ACC112 (cell line): Measurements from ENCODE around the gene WFDC10B.
"Not testable (repeated sequence)": the region's sequence is repeated elsewhere in the genome, so short reads cannot be mapped to it uniquely, and the experiment has no call there.

Experiments
- H2AFZ ChIP-seq: fragments of 200-600 bp; sonication (generic); one replicate; pipeline ENCODE4 v1.6.0; 2017; ENCODE audit warnings: antibody characterized with exemption, low read length; ENCODE audit not compliant: unreplicated experiment
- H3K27ac ChIP-seq: fragments of 200-600 bp; sonication (generic); 2 replicates; pipeline ENCODE4 v1.5.1; 2014; ENCODE audit warnings: low read depth, mild to moderate bottlenecking, antibody characterized with exemption, low read length, moderate library complexity
- H3K27me3 ChIP-seq: fragments of 200-600 bp; sonication (generic); 2 replicates; pipeline ENCODE4 v1.6.1; 2014; ENCODE audit warnings: mild to moderate bottlenecking, antibody characterized with exemption, low read length, moderate library complexity, mixed read lengths; ENCODE audit not compliant: insufficient read depth
- H3K36me3 ChIP-seq: fragments of 200-600 bp; sonication (generic); 2 replicates; pipeline ENCODE4 v1.6.1; 2016; ENCODE audit warnings: mild to moderate bottlenecking, antibody characterized with exemption, low read length, moderate library complexity, mixed read lengths; ENCODE audit not compliant: insufficient read depth
- H3K4me1 ChIP-seq: fragments of 200-600 bp; sonication (generic); one replicate; pipeline ENCODE4 v1.6.1; 2016; ENCODE audit warnings: low read length, mixed read lengths; ENCODE audit not compliant: insufficient read depth, unreplicated experiment, control insufficient read depth
- H3K4me3 ChIP-seq: fragments of 200-600 bp; sonication (generic); 2 replicates; pipeline ENCODE4 v1.5.1; 2014; ENCODE audit warnings: mild to moderate bottlenecking, low read depth, low read length
- H3K79me2 ChIP-seq: fragments of 200-600 bp; sonication (generic); one replicate; pipeline ENCODE4 v1.6.0; 2016; ENCODE audit warnings: low read length; ENCODE audit not compliant: control insufficient read depth, unreplicated experiment, insufficient read depth

Gene WFDC10B

DNA sequence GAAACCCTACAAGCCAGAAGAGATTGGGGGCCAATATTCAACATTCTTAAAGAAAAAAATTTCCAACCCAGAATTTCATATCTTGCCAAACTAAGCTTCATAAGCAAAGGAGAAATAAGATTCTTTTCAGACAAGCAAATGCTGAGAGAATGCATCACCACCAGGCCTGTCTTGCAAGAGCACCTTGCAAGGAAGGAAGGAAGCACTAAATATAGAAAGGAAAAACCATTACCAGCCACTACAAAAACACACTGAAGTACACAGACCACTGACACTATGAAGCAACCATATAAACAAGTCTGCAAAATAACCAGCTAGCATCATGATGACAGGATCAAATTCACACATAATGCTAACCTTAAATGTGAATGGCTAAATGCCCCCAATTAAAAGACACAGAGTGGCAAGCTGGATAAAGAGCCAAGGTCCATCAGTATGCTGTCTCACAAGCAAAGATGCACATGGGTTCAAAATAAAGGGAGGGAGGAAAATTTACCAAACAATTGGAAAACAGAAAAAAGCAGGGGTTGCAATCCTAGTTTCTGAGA lies 11.4 kb upstream of the WFDC10B start:
- H3K4me1 ChIP-seq, H2AFZ ChIP-seq, H3K4me3 ChIP-seq, H3K27ac ChIP-seq, H3K79me2 ChIP-seq, H3K36me3 ChIP-seq: not testable (repeated sequence)
- peaks cover 38% of the 10 kb centered on the region for H3K27me3 ChIP-seq

GRCh38 chr20:45701873-45702272 lies 2.9 kb downstream of the WFDC10B start, which contains the start of gene WFDC13:
Gene WFDC13 (plus strand): TSS chr20:45702038. CDS start chr20:45702124, 86 bp downstream.
- Histone ChIP-seq H3K4me3 (no peak within 1 kb of the TSS), H2AFZ (no peak within 1 kb of the TSS), H3K27ac (no peak within 1 kb of the TSS), H3K36me3 (no peaks in the 10 kb centered on the region), H3K4me1 (no peaks in the 10 kb centered on the region), H3K79me2 (no peaks in the 10 kb centered on the region), H3K27me3 (peaks cover 28% of the 10 kb centered on the region)

- Histone ChIP-seq H3K27ac (no peak overlapping the region), H3K27me3 (peaks cover 28% of the 10 kb centered on the region; the same call in 1 of the 2 replicates), H3K4me3 (no peak overlapping the region), H3K4me1 (no peaks in the 10 kb centered on the region), H3K79me2 (no peaks in the 10 kb centered on the region), H2AFZ (no peak overlapping the region), H3K36me3 (no peaks in the 10 kb centered on the region)
Measured at GRCh38 chr20:45701104-45701503, 3.7 kb downstream of the WFDC10B start.

DNA sequence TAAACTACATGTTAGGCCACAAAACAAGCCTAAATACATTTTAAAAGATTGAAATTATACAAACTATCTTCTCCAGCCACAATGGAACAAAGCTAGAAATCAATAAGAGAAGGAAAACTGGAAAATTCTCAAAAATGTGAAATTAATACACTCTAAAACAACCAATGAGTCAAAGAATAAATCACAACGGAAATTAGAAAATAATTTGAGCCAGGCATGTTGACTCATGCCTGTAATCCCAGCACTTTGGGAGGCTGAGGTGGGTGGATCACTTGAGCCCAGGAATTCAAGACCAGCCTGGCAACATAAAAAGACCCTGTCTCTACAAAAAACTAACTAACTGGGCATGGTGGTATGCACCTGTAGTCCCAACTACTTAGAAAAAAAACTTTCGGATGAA lies 9.3 kb downstream of the WFDC10B start:
- Histone ChIP-seq H3K36me3 (no peaks in the 10 kb centered on the region), H3K79me2 (no peaks in the 10 kb centered on the region), H3K27me3 (0 out of 2 replicates have a peak, but pooled peaks cover 4% of the 10 kb centered on the region), H3K27ac (no peak overlapping the region), H3K4me3 (no peak overlapping the region), H3K4me1 (no peaks in the 10 kb centered on the region), H2AFZ (no peak overlapping the region)

- H3K4me3 ChIP-seq, H2AFZ ChIP-seq, H3K79me2 ChIP-seq, H3K27ac ChIP-seq, H3K4me1 ChIP-seq, H3K36me3 ChIP-seq, H3K27me3 ChIP-seq: not testable (repeated sequence)
Measured at GRCh38 chr20:45693346-45693745, 11.5 kb downstream of the WFDC10B start.

DNA sequence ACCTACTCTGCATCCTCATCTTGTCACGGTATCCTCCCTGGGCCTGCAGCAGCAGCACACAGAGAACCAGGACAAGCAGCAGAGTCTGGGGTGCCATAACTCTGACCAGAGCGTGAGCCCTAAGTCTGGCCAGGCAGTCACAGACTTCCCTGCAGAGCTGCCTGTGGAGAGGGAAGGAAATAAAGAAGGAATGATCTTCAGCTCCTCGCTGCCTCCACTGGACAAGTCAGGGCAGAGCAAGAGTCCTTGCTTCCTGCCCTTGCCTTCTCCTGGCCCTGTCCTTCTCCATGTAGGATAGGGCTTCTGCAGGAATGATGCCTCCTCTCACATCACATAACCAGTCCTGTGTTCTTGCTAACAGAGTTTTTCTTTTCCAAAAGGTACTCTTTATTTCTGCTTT lies 18.9 kb downstream of the WFDC10B start:
- Histone ChIP-seq H3K4me1 (no peaks in the 10 kb centered on the region), H3K36me3 (no peaks in the 10 kb centered on the region), H2AFZ (no peak overlapping the region), H3K79me2 (no peaks in the 10 kb centered on the region), H3K4me3 (no peak overlapping the region), H3K27me3 (peaks cover 13% of the 10 kb centered on the region), H3K27ac (no peak overlapping the region)

DNA sequence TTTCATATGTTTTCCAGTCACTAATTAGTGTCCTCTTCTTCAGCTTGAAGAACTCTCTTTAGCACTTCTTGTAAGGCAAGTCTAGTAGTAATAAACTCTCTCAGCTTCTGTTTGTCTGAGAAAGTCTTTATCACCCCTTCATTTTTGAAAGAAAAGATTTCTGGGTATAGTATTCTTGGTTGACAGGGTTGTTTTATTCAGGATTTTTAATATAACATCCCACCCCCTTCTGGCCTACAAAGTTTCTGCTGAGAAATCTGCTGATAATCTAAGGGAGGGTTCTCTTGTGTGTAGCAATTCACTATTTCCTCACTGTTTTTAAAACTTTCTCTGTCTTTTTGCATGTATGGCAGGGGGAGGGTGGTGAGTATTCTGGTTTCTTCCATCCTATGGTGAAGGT lies 25.2 kb downstream of the WFDC10B start:
- H2AFZ ChIP-seq = no peak overlapping the region
- H3K79me2 ChIP-seq = no peaks in the 10 kb centered on the region
- no peak overlapping the region for H3K4me3 ChIP-seq
- H3K27me3 ChIP-seq = peaks cover 12% of the 10 kb centered on the region
- no peaks in the 10 kb centered on the region for H3K36me3 ChIP-seq
- no peaks in the 10 kb centered on the region for H3K4me1 ChIP-seq
- no peak overlapping the region for H3K27ac ChIP-seq

GRCh38 chr20:45672765-45673164 lies 32.1 kb downstream of the WFDC10B start:
- H2AFZ ChIP-seq = no peak overlapping the region
- H3K27ac ChIP-seq = no peak overlapping the region
- H3K79me2 ChIP-seq = no peaks in the 10 kb centered on the region
- no peak overlapping the region for H3K4me3 ChIP-seq
- no peaks in the 10 kb centered on the region for H3K36me3 ChIP-seq
- H3K4me1 ChIP-seq = no peaks in the 10 kb centered on the region
- H3K27me3 ChIP-seq = peaks cover 18% of the 10 kb centered on the region

DNA sequence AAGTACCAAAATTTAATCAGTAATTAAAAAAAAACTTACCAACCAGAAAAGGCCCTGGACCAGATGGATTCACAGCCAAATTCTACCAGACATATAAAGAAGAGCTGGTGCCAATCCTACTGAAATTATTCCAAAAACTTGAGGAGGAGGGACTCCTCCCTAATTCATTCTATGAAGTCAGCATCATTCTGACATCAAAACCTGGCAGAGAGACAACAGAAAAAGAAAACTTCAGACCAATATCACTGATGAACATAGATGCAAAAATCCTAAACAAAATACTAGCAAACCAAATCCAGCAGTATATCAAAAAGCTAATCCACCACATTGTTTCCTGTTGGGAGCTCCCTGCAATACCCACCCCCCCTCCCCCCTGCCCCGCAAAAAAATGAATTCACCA lies 34.7 kb downstream of the WFDC10B start, which contains the start of gene WFDC11:
Gene WFDC11, minus strand, starts transcription at position 101 of the 400 bp plus-strand sequence. CDS start 19,639 bp downstream, outside the sequence.
- Histone ChIP-seq H3K27ac (no peak within 1 kb of the TSS), H2AFZ (no peak within 1 kb of the TSS), H3K4me1 (no peaks in the 10 kb centered on the region), H3K79me2 (no peaks in the 10 kb centered on the region), H3K36me3 (no peaks in the 10 kb centered on the region), H3K27me3 (peaks cover 12% of the 10 kb centered on the region), H3K4me3 (no peak within 1 kb of the TSS)

DNA sequence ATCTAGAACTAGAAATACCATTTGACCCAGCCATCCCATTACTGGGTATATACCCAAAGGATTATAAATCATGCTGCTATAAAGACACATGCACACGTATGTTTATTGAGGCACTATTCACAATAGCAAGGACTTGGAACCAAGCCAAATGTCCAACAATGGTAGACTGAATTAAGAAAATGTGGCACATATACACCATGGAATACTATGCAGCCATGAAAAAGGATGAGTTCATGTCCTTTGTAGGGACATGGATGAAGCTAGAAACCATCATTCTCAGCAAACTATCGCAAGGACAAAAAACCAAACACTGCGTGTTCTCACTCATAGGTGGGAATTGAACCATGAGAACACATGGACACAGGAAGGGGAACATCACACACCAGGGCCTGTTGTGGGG lies 47.8 kb downstream of the WFDC10B start:
- not testable (repeated sequence) for H3K4me3 ChIP-seq, H3K27ac ChIP-seq, H2AFZ ChIP-seq, H3K79me2 ChIP-seq, H3K27me3 ChIP-seq, H3K4me1 ChIP-seq, H3K36me3 ChIP-seq

DNA sequence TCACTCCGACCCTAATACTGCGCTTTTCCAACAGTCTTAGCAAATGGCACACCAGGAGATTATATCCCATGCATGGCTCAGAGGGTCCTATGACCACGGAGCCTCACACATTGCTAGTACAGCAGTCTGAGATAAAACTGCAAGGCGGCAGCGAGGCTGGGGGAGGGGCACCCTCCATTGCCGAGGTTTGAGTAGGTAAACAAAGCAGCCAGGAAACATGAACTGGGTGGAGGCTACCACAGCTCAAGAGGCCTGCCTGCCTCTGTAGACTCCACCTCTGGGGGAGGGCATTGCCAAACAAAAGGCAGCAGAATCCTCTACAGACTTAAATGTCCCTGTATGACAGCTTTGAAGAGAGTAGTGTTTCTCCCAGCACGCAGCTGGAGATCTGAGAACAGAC lies 53.1 kb downstream of the WFDC10B start:
- H3K27me3 ChIP-seq, H3K4me1 ChIP-seq, H3K4me3 ChIP-seq, H2AFZ ChIP-seq, H3K36me3 ChIP-seq, H3K79me2 ChIP-seq, H3K27ac ChIP-seq: not testable (repeated sequence)
